GM18499 (cell line): ENCODE measurements around the gene SOX6.
"Not testable (repeated sequence)": the region's sequence is repeated elsewhere in the genome, so short reads cannot be mapped to it uniquely, and the experiment has no call there.

ENCODE experiments used
- ATAC-seq: cut with Tn5 transposase; IDR thresholded peaks from one replicate; pipeline ENCODE4 v1.9.1; 2021; ENCODE audit warnings: moderate number of reproducible peaks; ENCODE audit not compliant: insufficient read depth, unreplicated experiment

The SOX6 gene

GRCh38 chr11:15922745-15923144 is 433.6 kb downstream of the SOX6 start:
- not testable (repeated sequence) for ATAC-seq

- no peak for ATAC-seq
Measured at GRCh38 chr11:15920856-15921629, 435.3 kb downstream of the SOX6 start.

- ATAC-seq: no peak
Measured at GRCh38 chr11:15918674-15919073, 437.7 kb downstream of the SOX6 start.

GRCh38 chr11:15918212-15918611 is 438.1 kb downstream of the SOX6 start:
- no peak for ATAC-seq
